T-helper 2 cell treated with Interferon-gamma antibody and Interleukin-4, amounts not matched to agents 5 μg/mL and 100 μg/mL, for 36 hours (primary cell): ENCODE measurements around the gene HPSE.

Source experiments
- DNase-seq: peaks from one replicate; pipeline ENCODE4 v3.0.0; 2021; ENCODE audit warnings: low spot score
- H3K27ac Mint-ChIP-seq: one replicate; pipeline ENCODE4 v1.8.0; 2021; ENCODE audit warnings: mild to moderate bottlenecking, mixed read lengths
- H3K27me3 Mint-ChIP-seq: one replicate; pipeline ENCODE4 v1.8.0; 2021; ENCODE audit warnings: low read depth, mixed read lengths
- H3K36me3 Mint-ChIP-seq: one replicate; pipeline ENCODE4 v1.8.0; 2021; ENCODE audit warnings: low read depth, mixed read lengths
- H3K4me1 Mint-ChIP-seq: one replicate; pipeline ENCODE4 v1.8.0; 2021; ENCODE audit warnings: low read depth, mixed read lengths
- H3K4me3 Mint-ChIP-seq: one replicate; pipeline ENCODE4 v1.8.0; 2022; ENCODE audit warnings: mild to moderate bottlenecking, moderate library complexity, mixed read lengths
- H3K9me3 Mint-ChIP-seq: one replicate; pipeline ENCODE4 v1.8.0; 2021; ENCODE audit warnings: mixed read lengths

Gene HPSE

GRCh38 chr4:83262682-83263081 lies 72.0 kb downstream of the HPSE start:
- H3K4me1 Mint-ChIP-seq = peaks cover 7% of the 10 kb centered on the region
- peaks cover 42% of the 10 kb centered on the region for H3K36me3 Mint-ChIP-seq
- no peaks in the 10 kb centered on the region for H3K27me3 Mint-ChIP-seq
- no peak overlapping the region for H3K4me3 Mint-ChIP-seq
- H3K27ac Mint-ChIP-seq = no peak overlapping the region
- H3K9me3 Mint-ChIP-seq = no peaks in the 10 kb centered on the region
- DNase-seq = no peak

- peaks cover 42% of the 10 kb centered on the region for H3K36me3 Mint-ChIP-seq
- H3K4me1 Mint-ChIP-seq = peaks cover 2% of the 10 kb centered on the region
- DNase-seq = no peak
- no peak overlapping the region for H3K27ac Mint-ChIP-seq
- no peaks in the 10 kb centered on the region for H3K9me3 Mint-ChIP-seq
- no peak overlapping the region for H3K4me3 Mint-ChIP-seq
- no peaks in the 10 kb centered on the region for H3K27me3 Mint-ChIP-seq
These were observed 73.3 kb downstream of the HPSE start for GRCh38 chr4:83261307-83261706.

GRCh38 chr4:83259586-83259985 lies 75.1 kb downstream of the HPSE start:
- H3K4me3 Mint-ChIP-seq = no peak overlapping the region

GRCh38 chr4:83258461-83258860 lies 76.2 kb downstream of the HPSE start:
- Mint-ChIP-seq H3K4me3 (no peak overlapping the region), H3K27me3 (no peaks in the 10 kb centered on the region), H3K4me1 (peaks cover 5% of the 10 kb centered on the region), H3K9me3 (no peaks in the 10 kb centered on the region), H3K27ac (no peak overlapping the region), H3K36me3 (peaks cover 32% of the 10 kb centered on the region)
- no peak for DNase-seq

More at GRCh38 chr4:83259586-83259985, 75.1 kb downstream of the HPSE start:
- peaks cover 5% of the 10 kb centered on the region for H3K4me1 Mint-ChIP-seq
- H3K27ac Mint-ChIP-seq = no peak overlapping the region
- H3K9me3 Mint-ChIP-seq = no peaks in the 10 kb centered on the region
- H3K36me3 Mint-ChIP-seq = peaks cover 33% of the 10 kb centered on the region
- DNase-seq = no peak
- H3K27me3 Mint-ChIP-seq = no peaks in the 10 kb centered on the region

- no peak overlapping the region for H3K27ac Mint-ChIP-seq
These were observed 76.8 kb downstream of the HPSE start for GRCh38 chr4:83257811-83258210.

GRCh38 chr4:83255584-83255983 lies 79.1 kb downstream of the HPSE start:
- DNase-seq = no peak
- Mint-ChIP-seq H3K36me3 (peaks cover 17% of the 10 kb centered on the region), H3K4me3 (no peak overlapping the region)

More at GRCh38 chr4:83257811-83258210, 76.8 kb downstream of the HPSE start:
- H3K9me3 Mint-ChIP-seq = no peaks in the 10 kb centered on the region
- H3K4me3 Mint-ChIP-seq = no peak overlapping the region
- H3K4me1 Mint-ChIP-seq = peaks cover 8% of the 10 kb centered on the region
- peaks cover 27% of the 10 kb centered on the region for H3K36me3 Mint-ChIP-seq
- H3K27me3 Mint-ChIP-seq = no peaks in the 10 kb centered on the region
- DNase-seq = no peak

GRCh38 chr4:83252782-83253405 lies 81.8 kb downstream of the HPSE start:
- Mint-ChIP-seq H3K27me3 (peaks cover 12% of the 10 kb centered on the region), H3K4me3 (no peak overlapping the region), H3K9me3 (no peaks in the 10 kb centered on the region), H3K4me1 (peaks cover 13% of the 10 kb centered on the region), H3K27ac (no peak overlapping the region), H3K36me3 (peaks cover 7% of the 10 kb centered on the region)
- DNase-seq = peak; percentile 50

More at GRCh38 chr4:83255584-83255983, 79.1 kb downstream of the HPSE start:
- H3K9me3 Mint-ChIP-seq = no peaks in the 10 kb centered on the region
- no peak overlapping the region for H3K27ac Mint-ChIP-seq
- peaks cover 4% of the 10 kb centered on the region for H3K27me3 Mint-ChIP-seq
- H3K4me1 Mint-ChIP-seq = peaks cover 16% of the 10 kb centered on the region

GRCh38 chr4:83251447-83251830 lies 83.2 kb downstream of the HPSE start:
- Mint-ChIP-seq H3K4me3 (no peak overlapping the region), H3K27ac (no peak overlapping the region), H3K36me3 (peaks cover 7% of the 10 kb centered on the region), H3K27me3 (peaks cover 24% of the 10 kb centered on the region), H3K9me3 (no peaks in the 10 kb centered on the region), H3K4me1 (peaks cover 13% of the 10 kb centered on the region)
- no peak for DNase-seq

GRCh38 chr4:83250687-83251446 lies 83.8 kb downstream of the HPSE start:
- DNase-seq = no peak
- Mint-ChIP-seq H3K27me3 (peaks cover 28% of the 10 kb centered on the region), H3K9me3 (no peaks in the 10 kb centered on the region), H3K4me1 (peaks cover 16% of the 10 kb centered on the region), H3K36me3 (peaks cover 7% of the 10 kb centered on the region), H3K4me3 (no peak overlapping the region), H3K27ac (no peak overlapping the region)

GRCh38 chr4:83248486-83248885 lies 86.2 kb downstream of the HPSE start:
- no peak overlapping the region for H3K4me3 Mint-ChIP-seq
- H3K27me3 Mint-ChIP-seq = peaks cover 52% of the 10 kb centered on the region
- peaks cover 15% of the 10 kb centered on the region for H3K4me1 Mint-ChIP-seq
- no peak overlapping the region for H3K27ac Mint-ChIP-seq
- no peak for DNase-seq
- peaks cover 7% of the 10 kb centered on the region for H3K9me3 Mint-ChIP-seq
- peaks cover 13% of the 10 kb centered on the region for H3K36me3 Mint-ChIP-seq

GRCh38 chr4:83247415-83248357 lies 87.0 kb downstream of the HPSE start:
- peaks cover 13% of the 10 kb centered on the region for H3K4me1 Mint-ChIP-seq
- peaks cover 13% of the 10 kb centered on the region for H3K36me3 Mint-ChIP-seq
- H3K27ac Mint-ChIP-seq = no peak overlapping the region
- peaks cover 60% of the 10 kb centered on the region for H3K27me3 Mint-ChIP-seq
- DNase-seq = no peak
- H3K4me3 Mint-ChIP-seq = no peak overlapping the region
- H3K9me3 Mint-ChIP-seq = peaks cover 10% of the 10 kb centered on the region
